ENCODE results near the gene C1GALT1. TPM values are rescaled to one million over a fixed set of nuclear protein-coding genes. Genes with fewer than 3 reads are reported as not detected.

C1GALT1 gene
- 36.4 and 63.7 TPM in 2 replicates for total RNA-seq

GRCh38 chr7:7182156-7183060 is at the start of gene C1GALT1:
Gene C1GALT1 (plus strand): TSS chr7:7182544. CDS start chr7:7234320, 51,776 bp downstream.

